ENCODE measurements around the gene NAT16. TPM values are rescaled to one million over a fixed set of nuclear protein-coding genes. Genes with fewer than 3 reads are reported as not detected.

NAT16 gene
- total and polyA plus RNA-seq, 10 of the 15 experiments (the other 5 are each of a cell fraction or from before 2014, with no cell fraction given): not detected

DNA sequence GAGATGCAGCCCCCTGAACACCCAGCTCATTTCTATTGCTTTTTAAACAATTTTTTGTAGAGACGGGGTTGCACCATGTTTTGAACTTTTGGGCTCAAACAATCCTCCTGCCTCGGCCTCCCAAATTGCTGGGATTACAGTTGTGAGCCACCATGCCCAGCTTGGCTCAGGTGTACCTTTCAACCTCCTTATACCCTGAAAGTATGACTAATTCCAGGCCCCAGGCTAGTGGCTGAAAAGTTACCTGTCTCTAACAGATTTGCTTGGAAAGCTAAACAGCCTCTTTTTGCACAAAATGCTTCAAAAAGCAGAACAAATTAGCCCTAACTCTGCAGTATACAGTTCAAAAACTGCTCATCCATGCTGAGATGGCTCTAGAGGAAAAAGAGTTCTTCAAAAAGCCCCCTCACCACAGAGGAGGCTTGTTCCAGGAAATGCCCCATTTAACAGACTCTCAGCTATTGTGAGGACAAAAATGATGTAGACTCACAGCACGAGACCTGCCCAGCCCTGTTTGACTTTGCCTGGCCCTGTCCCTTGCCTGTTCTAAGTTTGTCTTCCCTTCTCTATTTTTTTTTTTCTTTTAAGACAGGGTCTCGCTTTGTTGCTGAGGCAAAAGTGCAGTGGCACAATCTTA lies 39.2 kb downstream of the NAT16 start:
- Histone ChIP-seq H3K4me3 (no peak overlapping the region), H3K9ac (ENCODE audit: control insufficient read depth, insufficient read depth, low read length) (no peak overlapping the region), H3K79me2 (ENCODE audit: control insufficient read depth, insufficient read depth, low read length) (no peaks in the 10 kb centered on the region), H3K4me2 (ENCODE audit: control insufficient read depth, insufficient read depth) (no peak overlapping the region), H2AFZ (ENCODE audit: control insufficient read depth, low read depth, low read length) (no peak overlapping the region), H3K36me3 (ENCODE audit: control insufficient read depth in 2 of 2, insufficient read depth in 2 of 2, low read length in 1 of 2) (no peaks in the 10 kb centered on the region), H3K27ac (ENCODE audit: control insufficient read depth, insufficient read depth) (no peak overlapping the region), H3K4me1 (ENCODE audit: control insufficient read depth, insufficient read depth, low read length) (peaks cover 3% of the 10 kb centered on the region; the same call in 1 of the 2 replicates), H3K9me3 (replicated peaks; ENCODE audit: control insufficient read depth, insufficient read depth, low read length) (no peaks in the 10 kb centered on the region), H4K20me1 (ENCODE audit: control insufficient read depth, insufficient read depth) (no peaks in the 10 kb centered on the region), H3K27me3 (replicated peaks in 1 of 2; ENCODE audit: control insufficient read depth in 2 of 2, insufficient read depth in 2 of 2, low read length in 1 of 2) (peaks cover 0 to under 1% of the 10 kb centered on the region in 2 experiments; a peak in 2 of 4 replicates)
- DNase-seq (ENCODE audit: low read depth, low spot score) (no peak), FAIRE-seq (no peak), ATAC-seq (no peak)
- intact Hi-C loops (cut with micrococcal nuclease; ENCODE audit: unreplicated experiment) (no loop called here), in situ Hi-C loops (cut with MboI) (no loop called here)
- ChIA-PET RAD21 (ENCODE audit: unreplicated experiment) (interaction anchor here (1.3 to 5.4 kb wide), 6 partner anchors 18 to 251 kb away, joined by 4 to 134 read pairs (median 6); partner anchors contain the start of genes TRIM56 and UFSP1), CTCF (interaction anchor here (0.7 to 12.4 kb wide), 16 partner anchors 14 to 176 kb away, joined by 3 to 248 read pairs (median 11); partner anchors contain the start of genes AP1S1, PLOD3, SERPINE1 and ZNHIT1), POLR2A (interaction anchor here (0.5 to 1.5 kb wide), 4 partner anchors 33 to 251 kb away, joined by 3 to 5 read pairs (median 4); partner anchors contain the start of gene UFSP1), SMC1A (ENCODE audit: uncharacterized antibody, unreplicated experiment) (interaction anchor here (0.8 to 6.6 kb wide), 14 partner anchors 11 to 142 kb away, joined by 3 to 71 read pairs (median 3); partner anchors contain the start of genes SERPINE1, VGF and ZNHIT1)
- peak in 1 of 2 experiments; percentile 50; a peak in 1 of 4 replicates for TF ChIP-seq BHLHE40 (IDR thresholded peaks at IDR 0.05; ENCODE audit: borderline replicate concordance in 1 of 2, low read depth in 2 of 2, low read length in 1 of 2)
- TF ChIP-seq SUZ12 (IDR thresholded peaks at IDR 0.05; ENCODE audit: unreplicated experiment): no peak
- 62% methylated on average over 4 of the region's 4 CpGs for WGBS (ENCODE audit: insufficient coverage, insufficient replicate concordance, low lambda C conversion rate, missing lambda C conversion rate)
- no TSS peak for BruUV-seq (replicated peaks)

- Histone ChIP-seq H3K9ac (ENCODE audit: control insufficient read depth, insufficient read depth, low read length) (no peak overlapping the region), H3K4me2 (ENCODE audit: control insufficient read depth, insufficient read depth) (no peak overlapping the region), H2AFZ (ENCODE audit: control insufficient read depth, low read depth, low read length) (no peak overlapping the region), H3K79me2 (ENCODE audit: control insufficient read depth, insufficient read depth, low read length) (no peaks in the 10 kb centered on the region), H3K36me3 (ENCODE audit: control insufficient read depth in 2 of 2, insufficient read depth in 2 of 2, low read length in 1 of 2) (no peaks in the 10 kb centered on the region), H3K27ac (ENCODE audit: control insufficient read depth, insufficient read depth) (no peak overlapping the region), H4K20me1 (ENCODE audit: control insufficient read depth, insufficient read depth) (no peaks in the 10 kb centered on the region), H3K4me3 (no peak overlapping the region), H3K9me3 (replicated peaks; ENCODE audit: control insufficient read depth, insufficient read depth, low read length) (no peaks in the 10 kb centered on the region), H3K27me3 (replicated peaks in 1 of 2; ENCODE audit: control insufficient read depth in 2 of 2, insufficient read depth in 2 of 2, low read length in 1 of 2) (no peaks in the 10 kb centered on the region; a peak in 2 of 4 replicates), H3K4me1 (ENCODE audit: control insufficient read depth, insufficient read depth, low read length) (peaks cover 3% of the 10 kb centered on the region; the same call in 1 of the 2 replicates)
- DNase-seq (ENCODE audit: low read depth, low spot score): no peak
- ChIA-PET CTCF (interaction anchor here (1.0 to 12.4 kb wide), 11 partner anchors 15 to 251 kb away, joined by 3 to 248 read pairs (median 13); partner anchors contain the start of genes AP1S1, PLOD3, UFSP1 and ZNHIT1), POLR2A (interaction anchor here (0.5 to 1.5 kb wide), 4 partner anchors 32 to 251 kb away, joined by 3 to 5 read pairs (median 4); partner anchors contain the start of gene UFSP1), RAD21 (ENCODE audit: unreplicated experiment) (interaction anchor here (1.3 to 5.4 kb wide), 5 partner anchors 17 to 251 kb away, joined by 4 to 134 read pairs (median 7); partner anchors contain the start of genes TRIM56 and UFSP1), SMC1A (ENCODE audit: uncharacterized antibody, unreplicated experiment) (interaction anchor here (0.7 to 6.6 kb wide), 8 partner anchors 16 to 81 kb away, joined by 3 to 71 read pairs (median 3); partner anchors contain the start of gene VGF)
- no TSS peak for BruUV-seq (replicated peaks)
- ATAC-seq: no peak
- TF ChIP-seq RUNX3 (IDR thresholded peaks at IDR 0.05; ENCODE audit: low read length): no peak
- TF ChIP-seq BCL11A (IDR thresholded peaks at IDR 0.05; ENCODE audit: low read depth, low read length): no peak
- no peak for TF ChIP-seq FOS (IDR thresholded peaks at IDR 0.05; ENCODE audit: borderline replicate concordance, extremely low read depth, insufficient read length)
- TF ChIP-seq POLR2AphosphoS2 (IDR thresholded peaks at IDR 0.05; ENCODE audit: low read depth, low read length): no peak
- intact Hi-C loops (cut with micrococcal nuclease; ENCODE audit: unreplicated experiment): no loop called here
- WGBS (ENCODE audit: insufficient coverage, insufficient replicate concordance, low lambda C conversion rate, missing lambda C conversion rate): 3% methylated on average over 3 of the region's 3 CpGs
- FAIRE-seq: no peak
- in situ Hi-C loops (cut with MboI): no loop called here
Observed at GRCh38 chr7:101140339-101140699, 39.8 kb downstream of the NAT16 start.

All from GM12878 (cell line).